H1 (cell line): ENCODE measurements around the gene DNAJC10. TPM values are rescaled to one million over a fixed set of nuclear protein-coding genes. Genes with fewer than 3 reads are reported as not detected.

Experiments
- CTCF ChIA-PET: fragments of 300-600 bp; sonication (Branson Sonifier 250); formaldehyde crosslinking; loops from one replicate; lab custom pipeline; 2021; ENCODE audit not compliant: partially characterized antibody; lab: Charles Lee
- POLR2A ChIA-PET: fragments of 300-600 bp; sonication (Branson Sonifier 250); formaldehyde crosslinking; loops from one replicate; lab custom pipeline; 2021; ENCODE audit warnings: inconsistent platforms; ENCODE audit not compliant: partially characterized antibody; lab: Charles Lee
- DNase-seq, 2 experiments: peaks; one replicate each; pipeline versions ENCODE4 v3.0.0 to v3.0.0-alpha.2; 2010 to 2022; ENCODE audit warnings: low spot score in 2 of 2, low read depth in 1 of 2, mixed read lengths in 1 of 2
- FAIRE-seq: peaks from 2 replicates; lab custom pipeline; 2011; peaks lifted over from hg19 to GRCh38; lab: Jason Lieb, UNC
- H2AFZ ChIP-seq: 2 replicates; pipeline ENCODE4 v1.8.1; 2012; ENCODE audit warnings: low read length, inconsistent platforms
- H2AK5ac ChIP-seq: 2 replicates; pipeline ENCODE4 v1.6.1; 2013; ENCODE audit warnings: low read depth, low read length
- H2BK120ac ChIP-seq: replicated peaks from 2 replicates; pipeline ENCODE3; 2013; ENCODE audit warnings: low read depth, low read length, inconsistent platforms
- H2BK12ac ChIP-seq: 2 replicates; pipeline ENCODE4 v1.6.1; 2013; ENCODE audit warnings: low read depth, low read length
- H2BK15ac ChIP-seq: 2 replicates; pipeline ENCODE4 v1.6.1; 2013; ENCODE audit warnings: low read length
- H2BK20ac ChIP-seq: 2 replicates; pipeline ENCODE4 v1.6.1; 2013; ENCODE audit warnings: low read length
- H2BK5ac ChIP-seq: 2 replicates; pipeline ENCODE4 v1.6.1; 2013; ENCODE audit warnings: low read depth, low read length
- H3K14ac ChIP-seq: 2 replicates; pipeline ENCODE4 v1.6.1; 2013; ENCODE audit warnings: inconsistent platforms; ENCODE audit not compliant: insufficient read length
- H3K18ac ChIP-seq: 2 replicates; pipeline ENCODE4 v1.6.1; 2013; ENCODE audit warnings: low read length; ENCODE audit errors: extremely low read depth
- H3K23ac ChIP-seq: 2 replicates; pipeline ENCODE4 v1.6.1; 2013; ENCODE audit warnings: inconsistent platforms; ENCODE audit not compliant: insufficient read length
- H3K23me2 ChIP-seq: 2 replicates; pipeline ENCODE4 v1.6.1; 2013; ENCODE audit warnings: low read depth, low read length
- H3K27ac ChIP-seq: 2 replicates; pipeline ENCODE4 v1.6.1; 2011; ENCODE audit warnings: low read depth, low read length, inconsistent platforms
- H3K27me3 ChIP-seq, 4 experiments: replicated peaks in 1 of 4; 1 replicate in 1 of 4; 2 replicates in 3 of 4; pipeline versions ENCODE4 v1.6.1 to v1.8.1; 2011 to 2013; ENCODE audit warnings: low read length in 3 of 4, mild to moderate bottlenecking in 3 of 4, inconsistent platforms in 2 of 4, mixed read lengths in 2 of 4, moderate library complexity in 1 of 4; ENCODE audit not compliant: control insufficient read depth in 3 of 4, insufficient read depth in 3 of 4; ENCODE audit errors: extremely low read depth in 1 of 4
- H3K36me3 ChIP-seq, 4 experiments: 2 replicates each; pipeline versions ENCODE4 v1.6.1 to v1.8.1; 2011 to 2013; ENCODE audit warnings: mild to moderate bottlenecking in 4 of 4, low read length in 3 of 4, moderate library complexity in 2 of 4, control low read depth in 1 of 4, inconsistent platforms in 1 of 4; ENCODE audit not compliant: insufficient read depth in 4 of 4, control insufficient read depth in 2 of 4
- H3K4ac ChIP-seq: replicated peaks from 2 replicates; pipeline ENCODE3; 2013; ENCODE audit warnings: low read length, low read depth, mixed read lengths, inconsistent platforms; ENCODE audit not compliant: insufficient read length
- H3K4me1 ChIP-seq, 4 experiments: replicated peaks in 1 of 4; 1 replicate in 1 of 4; 2 replicates in 3 of 4; pipeline versions ENCODE4 v1.6.1 to v1.8.1; 2011 to 2013; ENCODE audit warnings: low read length in 3 of 4, inconsistent platforms in 2 of 4, mixed read lengths in 1 of 4; ENCODE audit not compliant: insufficient read depth in 4 of 4, control insufficient read depth in 3 of 4
- H3K4me2 ChIP-seq, 2 experiments: 2 replicates each; pipeline versions ENCODE4 v1.6.1 to v1.8.1; 2011 to 2013; ENCODE audit warnings: low read depth in 2 of 2, low read length in 2 of 2, control low read depth in 1 of 2, inconsistent platforms in 1 of 2, mild to moderate bottlenecking in 1 of 2; ENCODE audit not compliant: insufficient read depth in 1 of 2
- H3K4me3 ChIP-seq, 4 experiments: fragments of 200-600, 300-600 bp in 1 of 4; sonication (generic), shearing (Covaris generic), sonication (Bioruptor Twin) in 1 of 4; 2 replicates each; pipeline versions ENCODE4 v1.5.1 to v1.8.1; 2011 to 2016; ENCODE audit warnings: low read length in 4 of 4, low read depth in 3 of 4, control low read depth in 2 of 4, inconsistent platforms in 2 of 4, mild to moderate bottlenecking in 2 of 4, mixed read lengths in 1 of 4, moderate library complexity in 1 of 4; ENCODE audit not compliant: insufficient read depth in 2 of 4; ENCODE audit errors: extremely low read depth in 1 of 4
- H3K56ac ChIP-seq: replicated peaks from 2 replicates; pipeline ENCODE3; 2013; ENCODE audit warnings: low read depth, mild to moderate bottlenecking, mixed read lengths, low read length, inconsistent platforms; ENCODE audit not compliant: insufficient read length
- H3K79me1 ChIP-seq: 2 replicates; pipeline ENCODE4 v1.6.1; 2013; ENCODE audit warnings: low read depth, low read length, control low read depth
- H3K79me2 ChIP-seq, 2 experiments: 2 replicates each; pipeline versions ENCODE4 v1.6.1 to v1.8.1; 2012 to 2013; ENCODE audit warnings: low read length in 2 of 2, mild to moderate bottlenecking in 2 of 2, inconsistent platforms in 1 of 2; ENCODE audit not compliant: insufficient read depth in 2 of 2, control insufficient read depth in 1 of 2
- H3K9ac ChIP-seq, 4 experiments: replicated peaks in 1 of 4; 1 replicate in 1 of 4; 2 replicates in 3 of 4; pipeline versions ENCODE4 v1.6.1 to v1.8.1; 2011 to 2013; ENCODE audit warnings: low read depth in 3 of 4, low read length in 3 of 4, control low read depth in 2 of 4, mild to moderate bottlenecking in 2 of 4, moderate library complexity in 2 of 4, inconsistent platforms in 1 of 4; ENCODE audit errors: extremely low read depth in 1 of 4
- H3K9me3 ChIP-seq, 2 experiments: 2 replicates each; pipeline versions ENCODE4 v1.6.1 to v1.8.1; 2012 to 2013; ENCODE audit warnings: mild to moderate bottlenecking in 2 of 2, moderate library complexity in 2 of 2, control low read depth in 1 of 2, inconsistent platforms in 1 of 2, low read depth in 1 of 2, low read length in 1 of 2, mixed read lengths in 1 of 2; ENCODE audit not compliant: insufficient read depth in 2 of 2
- H4K20me1 ChIP-seq, 2 experiments: replicated peaks in 1 of 2; 2 replicates each; pipeline versions ENCODE3 to v1.8.1; 2011 to 2013; ENCODE audit warnings: inconsistent platforms in 2 of 2, low read length in 2 of 2, mild to moderate bottlenecking in 1 of 2; ENCODE audit not compliant: insufficient read depth in 2 of 2, control insufficient read depth in 1 of 2
- H4K5ac ChIP-seq: 2 replicates; pipeline ENCODE4 v1.6.1; 2013; ENCODE audit warnings: low read length, low read depth, mixed read lengths, inconsistent platforms; ENCODE audit not compliant: insufficient read length
- H4K8ac ChIP-seq: 2 replicates; pipeline ENCODE4 v1.8.0; 2013; ENCODE audit warnings: mild to moderate bottlenecking, moderate library complexity, low read length, inconsistent platforms; ENCODE audit not compliant: insufficient read depth; ENCODE audit errors: extremely low read depth
- H4K91ac ChIP-seq: replicated peaks from 2 replicates; pipeline ENCODE3; 2013; ENCODE audit warnings: low read length, mixed read lengths, inconsistent platforms; ENCODE audit not compliant: insufficient read length
- ATF3 ChIP-seq: IDR thresholded peaks from 2 replicates; pipeline ENCODE4 v1.6.1; 2011; ENCODE audit warnings: low read depth, mild to moderate bottlenecking, low read length; ENCODE audit not compliant: insufficient read depth
- EP300 ChIP-seq, 2 experiments: IDR thresholded peaks; 1 replicate in 1 of 2; 2 replicates in 1 of 2; pipeline ENCODE4 v1.6.1; 2011 to 2012; ENCODE audit warnings: low read depth in 2 of 2, low read length in 2 of 2, mild to moderate bottlenecking in 2 of 2, borderline replicate concordance in 1 of 2, inconsistent platforms in 1 of 2, moderate library complexity in 1 of 2
- HDAC6 ChIP-seq: IDR thresholded peaks from one replicate; pipeline ENCODE4 v1.7.1; 2012; ENCODE audit warnings: low read depth, mild to moderate bottlenecking, inconsistent platforms, low read length, moderate library complexity
- NANOG ChIP-seq: IDR thresholded peaks from 2 replicates; pipeline ENCODE4 v1.6.1; 2011; ENCODE audit warnings: low read length, low read depth, mild to moderate bottlenecking, inconsistent platforms; ENCODE audit not compliant: insufficient read depth, poor library complexity, severe bottlenecking
- NRF1 ChIP-seq: IDR thresholded peaks from 2 replicates; pipeline ENCODE4 v1.6.1; 2011; ENCODE audit warnings: mild to moderate bottlenecking, low read depth, low read length, improper control_type of control experiment
- SIX5 ChIP-seq: IDR thresholded peaks from 2 replicates; pipeline ENCODE4 v1.6.1; 2011; ENCODE audit warnings: mild to moderate bottlenecking, low read depth, low read length
- TAF7 ChIP-seq: optimal IDR thresholded peaks from 2 replicates; pipeline ENCODE3; 2011; ENCODE audit warnings: low read depth, mild to moderate bottlenecking, inconsistent platforms, low read length, moderate library complexity, borderline replicate concordance
- WGBS, 2 experiments: shearing (Covaris generic) in 1 of 2; methylation state at CpG; one replicate each; pipeline versions ENCODE4 v1.1.6 to v1.1.7; 2013 to 2015; ENCODE audit warnings: low lambda C conversion rate in 2 of 2, mixed read lengths in 2 of 2, inconsistent platforms in 1 of 2, low coverage in 1 of 2, missing lambda C conversion rate in 1 of 2; ENCODE audit not compliant: insufficient replicate concordance in 2 of 2, insufficient coverage in 1 of 2, insufficient read length in 1 of 2; ENCODE audit errors: extremely low coverage in 1 of 2, missing lambda C conversion rate in 1 of 2; 5-methylcytosine and 5-hydroxymethylcytosine counted together
- polyA plus RNA-seq, 7 experiments: library from polyadenylated mRNA; depleted of rRNA in 3 of 7; stranded (reverse) in 5 of 7; unstranded in 2 of 7; fragments of >200 nt in 5 of 7; fragments of 200-250 nt in 2 of 7; gene quantifications; 1 replicate in 5 of 7; 2 replicates in 1 of 7; 4 replicates in 1 of 7; pipeline versions ENCODE4 v1.2.1 to v1.2.3, GENCODE V29; 2011 to 2013; ENCODE audit warnings: missing spikeins in 2 of 7, mixed read lengths in 2 of 7
- total RNA-seq: library from RNA; stranded (reverse); fragmentation: NEBNext Ultra II Directional; extraction: Animal tissue kit (Norgen Biotek cat#: 25700); gene quantifications from 2 replicates; pipeline ENCODE4 v1.2.1, GENCODE V29; 2021

Gene DNAJC10
- total and polyA plus RNA-seq, 2 of the 8 experiments (the other 6 are each of a cell fraction or from before 2014, with no cell fraction given) = 23.2 to 121 TPM

- Histone ChIP-seq H2BK20ac (no peak overlapping the region), H3K4me3 (no peak overlapping the region), H3K9me3 (no peaks in the 10 kb centered on the region), H2BK5ac (no peak overlapping the region), H3K18ac (no peak overlapping the region), H3K23me2 (no peaks in the 10 kb centered on the region), H3K79me2 (no peaks in the 10 kb centered on the region), H2BK120ac (no peak overlapping the region), H3K79me1 (no peaks in the 10 kb centered on the region), H4K8ac (no peak overlapping the region), H2BK15ac (no peak overlapping the region), H3K56ac (no peak overlapping the region), H3K23ac (no peak overlapping the region), H3K4ac (no peak overlapping the region), H3K4me2 (no peak overlapping the region), H3K4me1 (no peaks in the 10 kb centered on the region), H4K20me1 (no peaks in the 10 kb centered on the region), H4K5ac (no peak overlapping the region), H2BK12ac (no peak overlapping the region), H3K27me3 (no peaks in the 10 kb centered on the region), H3K14ac (no peak overlapping the region), H4K91ac (no peak overlapping the region), H3K27ac (no peak overlapping the region), H2AK5ac (no peak overlapping the region), H3K9ac (no peak overlapping the region), H2AFZ (no peak overlapping the region), H3K36me3 (no peaks in the 10 kb centered on the region)
- ChIA-PET POLR2A (no interaction called here), CTCF (no interaction called here)
- 90% methylated on average over 2 of the region's 2 CpGs; no CpG with 5 or more reads in 1 of the 2 experiments for WGBS, 2 experiments
- no peak for TF ChIP-seq TAF7
- no peak for TF ChIP-seq ATF3
- TF ChIP-seq HDAC6 = no peak
- no peak for TF ChIP-seq NANOG
- TF ChIP-seq EP300 (IDR thresholded peaks at IDR 0.05; ENCODE audit: borderline replicate concordance in 1 of 2, low read depth in 2 of 2, low read length in 2 of 2) = no peak
- TF ChIP-seq SIX5 = no peak
- no peak for TF ChIP-seq NRF1
- DNase-seq (no peak), FAIRE-seq (no peak)
Observed at GRCh38 chr2:182695776-182696175, 20.3 kb upstream of the DNAJC10 start.
